HG02642 (cell line): Measurements from ENCODE around the gene RGS2.

Source experiments
- ATAC-seq: cut with Tn5 transposase; IDR thresholded peaks from one replicate; pipeline ENCODE4 v1.9.1; 2021; ENCODE audit warnings: mild to moderate bottlenecking; ENCODE audit not compliant: unreplicated experiment, poor library complexity

RGS2 gene, protein sequence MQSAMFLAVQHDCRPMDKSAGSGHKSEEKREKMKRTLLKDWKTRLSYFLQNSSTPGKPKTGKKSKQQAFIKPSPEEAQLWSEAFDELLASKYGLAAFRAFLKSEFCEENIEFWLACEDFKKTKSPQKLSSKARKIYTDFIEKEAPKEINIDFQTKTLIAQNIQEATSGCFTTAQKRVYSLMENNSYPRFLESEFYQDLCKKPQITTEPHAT

DNA sequence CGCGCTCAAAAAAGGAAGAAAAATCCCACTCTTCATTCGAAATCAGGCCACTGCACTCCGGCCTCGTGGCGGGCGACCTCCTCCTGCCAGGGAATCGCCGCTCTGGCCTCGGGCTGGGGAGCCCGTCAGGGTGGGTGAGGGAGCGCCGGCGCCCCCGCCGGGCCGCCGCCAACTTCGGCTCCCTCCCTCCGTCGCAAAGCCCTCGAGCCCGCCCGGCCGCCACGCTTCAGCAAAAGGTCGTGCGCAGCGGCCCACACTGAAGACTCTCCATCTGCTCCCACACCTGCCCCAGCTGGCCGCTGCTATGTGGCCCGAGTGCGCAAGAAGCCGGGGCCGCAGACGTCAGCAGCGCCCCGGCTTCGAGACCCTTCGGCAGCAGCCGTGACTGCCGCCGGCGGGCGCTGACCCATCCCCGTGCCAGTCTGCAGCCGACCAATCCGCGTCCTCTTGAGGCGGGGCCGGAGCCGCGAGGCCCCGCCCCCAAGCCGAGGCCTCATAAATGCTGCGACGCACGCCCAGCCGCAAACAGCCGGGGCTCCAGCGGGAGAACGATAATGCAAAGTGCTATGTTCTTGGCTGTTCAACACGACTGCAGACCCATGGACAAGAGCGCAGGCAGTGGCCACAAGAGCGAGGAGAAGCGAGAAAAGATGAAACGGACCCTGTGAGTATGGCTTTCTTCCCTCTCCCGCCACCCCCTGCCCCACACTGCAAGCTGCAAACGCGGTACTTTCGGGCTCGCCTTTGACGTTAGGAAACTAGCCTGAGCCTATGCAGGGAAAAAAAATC is at the start of gene RGS2:
Gene RGS2, plus strand, starts transcription at position 522 of the 789 bp plus-strand sequence. Its CDS starts 33 bp downstream, at position 555.
- ATAC-seq: peak; percentile 94

DNA sequence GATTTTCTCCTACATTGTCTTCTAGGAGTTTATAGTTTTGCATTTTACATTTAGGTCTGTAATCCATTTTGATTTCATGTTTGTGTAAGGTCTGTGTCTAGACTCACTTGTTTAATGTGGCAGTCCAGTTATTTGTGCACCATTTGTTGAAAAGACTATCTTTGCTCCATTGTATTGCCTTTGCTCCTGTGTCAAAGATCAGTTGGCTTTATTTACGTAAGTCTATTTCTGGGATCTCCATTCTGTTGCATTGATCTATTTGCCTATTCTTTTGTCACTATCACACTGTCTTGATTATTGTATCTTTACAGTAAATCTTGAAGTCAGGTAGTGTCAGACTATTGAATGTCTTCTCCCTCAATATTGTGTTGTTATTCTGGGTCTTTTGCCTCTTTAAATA is 49.7 kb upstream of the RGS2 start:
- ATAC-seq: no peak

DNA sequence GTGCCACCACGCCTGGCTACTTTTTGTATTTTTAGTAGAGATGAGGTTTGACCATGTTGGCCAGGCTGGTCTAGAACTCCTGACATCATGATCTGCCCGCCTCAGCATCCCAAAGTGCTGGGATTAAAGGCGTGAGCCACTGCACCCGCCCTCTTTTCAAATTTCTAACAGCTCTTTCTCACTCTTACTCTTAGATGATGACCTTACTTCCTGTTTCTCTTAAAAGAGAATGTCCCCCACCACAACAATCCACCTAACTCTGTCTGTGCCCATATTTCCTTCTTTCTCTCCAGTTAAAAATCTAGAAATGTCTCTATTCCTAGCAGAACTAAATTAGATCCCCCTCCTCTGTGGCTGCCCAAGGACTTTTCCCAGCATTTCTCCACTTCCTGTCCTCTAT is 46.6 kb upstream of the RGS2 start:
- no peak for ATAC-seq

DNA sequence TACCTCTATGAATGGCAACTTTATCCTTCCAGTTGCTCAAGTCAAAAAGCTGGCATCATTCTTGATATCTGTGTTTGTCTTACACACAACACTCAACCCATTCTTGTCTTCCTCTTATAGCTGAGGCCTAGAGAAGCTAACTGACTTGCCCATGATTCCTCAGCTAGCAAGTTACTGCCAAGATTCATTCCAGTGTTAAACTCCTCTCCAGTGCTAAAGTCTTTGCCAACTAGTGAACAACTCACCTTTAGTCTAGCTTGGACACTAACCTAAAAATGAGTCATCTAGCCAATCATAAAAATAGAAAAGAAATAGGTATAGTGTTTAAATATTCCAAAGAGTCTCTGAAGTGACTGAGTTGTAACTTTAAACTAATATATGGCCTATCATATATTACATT is 45.6 kb upstream of the RGS2 start:
- ATAC-seq: no peak

DNA sequence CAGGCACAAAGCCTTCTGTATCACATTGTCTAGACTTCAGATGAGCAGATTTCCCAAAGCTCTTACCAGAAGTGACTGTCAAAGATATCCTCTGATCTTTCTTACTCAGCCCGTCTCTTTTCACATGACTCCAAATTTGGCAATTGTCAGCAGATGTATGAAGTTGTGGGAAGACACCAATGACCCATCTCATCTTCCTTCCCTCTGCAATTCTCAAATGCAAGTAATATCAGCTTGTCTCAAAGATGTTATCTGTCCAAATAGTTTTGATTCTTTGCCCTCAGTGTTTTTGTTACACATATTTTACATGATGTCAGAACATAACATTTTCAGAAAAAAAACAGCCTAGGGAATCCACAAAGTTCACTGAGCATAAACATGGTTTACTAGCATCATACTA is 45.1 kb upstream of the RGS2 start:
- no peak for ATAC-seq

DNA sequence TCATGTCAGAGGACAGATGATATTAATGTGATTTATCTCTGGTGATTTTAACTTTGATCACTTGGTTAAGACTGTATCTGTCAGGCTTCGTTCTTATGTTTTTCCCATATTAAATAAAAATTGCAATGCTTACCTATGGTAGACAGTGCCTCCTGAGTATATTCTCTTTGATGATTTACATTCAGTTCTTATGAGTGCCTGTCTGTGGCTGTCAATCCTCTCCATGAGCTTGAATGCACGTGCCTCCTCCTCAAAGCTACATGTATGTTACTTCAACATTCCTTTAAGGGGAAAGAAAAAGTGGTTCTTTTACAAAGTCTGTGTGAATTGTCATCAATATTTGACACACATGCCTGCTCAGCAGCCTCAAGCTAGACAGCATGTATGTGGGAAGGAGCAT is 44.2 kb upstream of the RGS2 start:
- no peak for ATAC-seq

DNA sequence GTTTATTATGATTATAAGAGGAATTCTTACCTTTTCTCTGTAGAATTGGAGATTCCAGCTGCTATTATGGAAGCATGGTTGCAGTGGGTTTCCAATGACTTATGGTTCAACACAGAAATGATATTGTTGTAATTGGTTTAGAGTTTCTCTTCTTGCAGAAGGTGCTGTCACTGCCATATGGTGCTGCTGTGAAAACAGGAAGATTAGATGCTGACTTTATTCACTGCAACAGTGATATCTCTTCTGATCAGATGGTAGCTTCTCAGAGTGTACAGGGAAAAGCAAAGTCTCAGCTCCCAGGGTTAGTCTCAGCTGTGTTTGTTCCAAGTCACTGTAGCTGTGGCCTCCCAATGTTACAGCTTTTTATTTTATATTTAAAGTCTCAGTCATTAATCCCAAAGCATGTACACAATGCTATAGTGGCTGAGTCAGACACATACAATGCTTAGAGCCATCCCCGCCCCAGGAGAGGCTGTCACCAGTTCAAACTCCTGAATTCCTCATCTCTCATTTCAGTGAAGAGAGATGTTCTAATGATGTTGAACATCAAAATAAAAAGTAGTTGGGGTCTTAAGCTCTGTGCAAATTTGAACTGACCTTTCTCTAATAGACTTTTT is 42.7 kb upstream of the RGS2 start:
- ATAC-seq: no peak

DNA sequence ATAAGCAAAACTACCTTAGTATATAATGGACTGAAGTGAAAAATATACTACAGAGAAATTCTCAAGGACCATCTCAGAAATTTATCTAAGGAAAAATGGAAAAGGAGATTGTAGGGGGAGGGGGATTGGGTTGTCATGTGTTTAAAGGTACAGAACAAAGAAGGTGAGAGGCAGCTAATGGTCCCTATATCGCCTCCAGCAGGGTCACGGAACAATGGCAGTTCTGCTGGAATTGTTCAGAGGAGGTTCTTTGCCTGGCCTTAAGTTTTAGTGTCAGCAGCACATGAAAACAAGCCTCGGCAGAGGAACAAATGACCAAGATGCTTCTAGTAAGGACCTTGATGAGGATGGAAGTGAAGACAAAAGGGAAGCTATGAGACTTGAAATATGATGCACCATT is 42.0 kb upstream of the RGS2 start:
- ATAC-seq: no peak

DNA sequence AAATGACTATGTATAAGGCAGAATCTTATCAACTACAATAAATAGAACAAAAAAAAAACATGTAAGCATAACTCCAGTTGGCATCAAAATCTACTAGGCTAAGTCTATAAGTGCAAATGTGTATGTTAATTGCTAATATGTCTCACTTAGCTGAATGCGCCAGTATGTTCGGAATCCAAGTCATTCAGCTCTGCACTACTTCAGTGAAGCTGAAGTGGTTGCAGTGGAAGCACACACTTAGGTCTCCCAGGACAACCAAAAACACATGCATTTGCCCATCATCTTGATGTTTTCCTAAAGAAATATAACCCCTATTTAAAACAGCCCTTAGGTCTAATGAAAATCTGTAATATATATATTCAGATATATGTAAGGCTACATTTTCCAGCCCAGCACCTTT is 41.0 kb upstream of the RGS2 start:
- no peak for ATAC-seq

DNA sequence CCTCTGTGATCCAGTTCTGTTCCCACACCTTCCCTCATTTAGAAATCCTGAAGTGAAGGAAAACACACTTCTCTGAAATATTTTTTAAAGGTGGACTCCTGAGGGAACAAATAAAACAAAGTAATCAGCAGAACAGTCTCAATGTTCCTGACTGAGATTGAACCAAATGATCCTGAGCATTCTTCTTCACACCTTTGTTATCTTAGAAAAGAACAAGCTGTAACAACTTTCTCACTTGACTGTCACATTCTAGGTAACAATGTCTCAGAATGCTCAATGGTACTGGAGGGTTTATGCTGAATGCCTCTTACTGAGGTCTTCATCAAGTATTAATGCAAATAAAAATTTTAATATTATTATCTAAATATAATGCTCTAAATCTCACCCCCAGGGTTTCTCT is 40.4 kb upstream of the RGS2 start:
- no peak for ATAC-seq

DNA sequence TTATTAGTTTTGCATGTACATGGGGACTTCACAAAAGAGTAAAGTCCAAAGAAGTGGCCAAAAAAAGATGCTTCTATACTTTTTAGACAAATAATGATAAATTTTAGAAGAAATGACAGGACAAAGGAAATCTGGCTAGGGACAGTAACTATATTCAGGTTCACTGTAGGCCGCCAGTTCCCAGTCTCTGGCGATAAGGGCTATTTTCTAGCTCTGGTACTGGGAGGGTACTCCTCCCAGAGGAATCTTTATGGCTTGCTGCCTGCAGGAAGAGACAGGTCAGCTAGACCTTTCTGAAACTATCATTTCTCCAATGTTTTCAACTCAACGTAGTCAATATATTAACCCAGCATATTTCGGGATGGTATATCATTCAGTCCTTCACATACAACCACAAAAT is 37.5 kb upstream of the RGS2 start:
- no peak for ATAC-seq

DNA sequence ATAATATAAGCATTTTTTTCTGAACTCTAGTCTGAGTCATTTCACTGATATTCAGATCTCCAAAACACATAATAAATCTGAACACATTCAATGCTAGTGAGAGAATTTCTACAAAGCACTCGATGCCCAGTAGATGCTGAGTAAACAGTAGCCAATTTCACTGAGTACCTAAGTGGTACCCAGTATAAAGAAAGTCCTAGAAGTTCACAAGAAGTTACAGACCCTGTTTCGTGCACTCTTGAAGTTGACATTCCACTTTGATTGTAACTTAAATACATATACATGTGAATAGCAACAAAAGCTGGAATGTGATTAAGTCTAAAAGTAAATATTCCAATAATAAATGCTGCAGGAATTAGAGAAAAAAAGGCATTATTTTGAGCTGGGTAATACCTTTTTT is 33.2 kb upstream of the RGS2 start:
- ATAC-seq: no peak

DNA sequence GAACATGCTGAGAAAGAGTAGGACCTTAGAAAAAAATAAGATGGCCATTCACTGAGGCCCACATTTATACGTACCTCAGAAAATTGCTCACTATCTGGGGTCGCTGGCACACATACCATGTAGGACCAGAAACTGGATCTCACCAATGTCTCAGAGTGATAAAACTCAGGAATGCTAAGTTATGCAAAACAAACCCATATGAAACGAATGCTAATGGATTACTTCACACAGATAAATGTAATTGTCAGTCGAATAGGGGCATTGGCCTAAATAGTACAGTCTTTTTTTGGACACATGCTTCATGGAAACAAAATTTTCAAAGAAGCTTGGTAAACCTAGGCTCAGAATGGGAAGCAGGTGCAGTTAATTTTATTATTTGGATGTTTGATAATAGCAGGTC is 32.6 kb upstream of the RGS2 start:
- no peak for ATAC-seq

DNA sequence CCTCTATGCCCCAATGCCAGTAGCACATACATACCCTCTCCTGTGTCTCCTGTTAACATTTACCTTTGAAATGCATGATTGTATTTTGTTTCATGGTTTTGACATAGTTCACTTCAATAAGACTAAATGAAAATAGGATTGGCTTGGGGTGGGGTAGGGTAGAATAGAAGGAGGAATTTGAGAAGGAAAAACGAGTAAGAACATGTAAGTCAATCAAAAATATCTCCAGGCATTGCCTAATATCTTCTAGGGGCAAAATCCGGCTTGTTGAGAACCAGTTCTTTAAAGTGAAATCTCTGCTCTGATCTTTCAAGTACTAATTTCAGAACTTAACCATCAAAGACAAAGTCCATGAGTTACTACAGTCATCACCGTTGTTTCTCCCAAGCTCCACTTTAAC is 31.8 kb upstream of the RGS2 start:
- ATAC-seq: no peak

DNA sequence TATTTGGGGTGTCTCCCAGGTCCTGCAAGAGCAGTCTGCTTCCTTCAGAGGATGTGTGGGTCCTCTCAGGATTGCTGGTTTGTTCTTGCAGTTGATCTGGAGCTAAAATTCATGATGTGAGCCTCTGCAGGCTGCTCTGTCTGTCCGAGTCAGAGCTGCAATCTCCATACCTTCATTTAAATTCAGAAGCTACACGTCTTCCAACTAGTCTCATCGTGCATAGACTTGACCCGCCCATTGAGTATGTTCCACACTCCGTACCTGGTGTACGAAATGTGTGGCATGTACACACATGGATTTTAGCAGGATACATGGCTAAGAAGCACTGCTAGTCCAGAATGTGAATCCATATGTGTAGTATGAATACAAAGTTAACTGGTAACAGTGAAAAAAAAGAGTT is 25.0 kb upstream of the RGS2 start:
- no peak for ATAC-seq

DNA sequence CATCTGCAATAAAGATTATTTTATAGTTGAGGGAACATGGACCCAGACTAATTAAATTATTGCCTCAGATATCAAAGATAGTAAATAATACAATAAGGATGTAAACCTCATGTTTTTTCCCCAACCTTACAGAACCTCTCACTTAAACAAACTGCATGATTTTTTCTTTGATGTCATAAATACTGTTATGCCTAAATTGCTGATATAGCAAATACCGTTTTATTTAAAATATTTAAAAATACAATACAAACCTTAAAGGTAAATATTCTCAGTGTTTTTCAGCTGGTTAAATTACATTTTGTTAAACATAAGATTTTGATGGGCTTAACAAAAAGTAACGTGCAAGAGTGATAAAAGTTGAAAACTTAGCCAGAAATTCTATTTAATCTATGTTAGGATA is 24.4 kb upstream of the RGS2 start:
- ATAC-seq: no peak

DNA sequence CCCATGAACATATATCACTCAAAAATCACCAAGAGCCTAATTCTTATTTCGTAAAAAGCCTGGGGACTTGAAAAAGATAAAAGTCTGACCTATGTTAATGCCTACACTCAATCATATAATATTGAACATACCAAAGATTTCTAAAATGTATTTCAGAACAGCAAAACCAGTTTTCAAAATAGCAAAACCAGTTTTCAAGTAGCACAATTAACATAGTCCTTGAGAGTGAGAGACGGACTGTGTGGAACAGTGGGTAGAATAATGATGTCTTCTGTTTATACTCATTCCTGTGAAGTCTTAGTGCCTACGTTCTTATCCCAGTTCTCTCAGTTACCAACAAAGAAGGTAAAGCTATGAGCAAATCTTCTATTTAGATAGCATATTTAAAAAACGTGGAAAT is 22.3 kb upstream of the RGS2 start:
- no peak for ATAC-seq

DNA sequence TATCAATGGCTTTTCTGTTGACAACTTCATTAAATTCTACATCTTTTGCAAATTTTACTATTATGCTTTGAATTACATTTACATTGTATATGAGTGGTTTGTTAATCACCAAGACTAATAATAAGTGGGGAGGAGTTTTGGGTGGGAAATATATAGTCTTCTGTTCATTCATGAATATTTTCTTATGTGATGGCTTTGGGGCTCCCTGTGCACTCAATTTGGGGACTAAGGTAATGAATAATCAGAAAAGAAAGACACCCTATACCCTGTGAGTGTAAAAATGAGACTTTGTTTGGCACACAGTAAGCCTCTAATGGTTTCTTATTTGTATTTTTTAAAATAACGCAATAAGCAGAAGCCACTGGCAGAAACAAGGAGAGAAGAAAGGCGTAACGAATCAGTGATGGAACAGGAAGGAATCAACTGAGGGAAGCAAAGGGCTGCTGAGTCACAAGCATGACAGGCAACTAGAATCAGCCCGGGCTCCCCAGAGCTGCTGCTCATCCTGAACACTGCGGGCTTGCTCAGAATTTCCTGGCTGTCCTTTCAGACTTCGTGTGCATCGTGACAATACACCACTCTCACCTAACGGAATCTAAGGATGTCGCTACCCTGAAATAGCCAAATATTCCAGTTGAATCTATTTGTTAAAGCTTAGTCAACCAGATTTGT is 20.8 kb upstream of the RGS2 start:
- ATAC-seq: no peak

DNA sequence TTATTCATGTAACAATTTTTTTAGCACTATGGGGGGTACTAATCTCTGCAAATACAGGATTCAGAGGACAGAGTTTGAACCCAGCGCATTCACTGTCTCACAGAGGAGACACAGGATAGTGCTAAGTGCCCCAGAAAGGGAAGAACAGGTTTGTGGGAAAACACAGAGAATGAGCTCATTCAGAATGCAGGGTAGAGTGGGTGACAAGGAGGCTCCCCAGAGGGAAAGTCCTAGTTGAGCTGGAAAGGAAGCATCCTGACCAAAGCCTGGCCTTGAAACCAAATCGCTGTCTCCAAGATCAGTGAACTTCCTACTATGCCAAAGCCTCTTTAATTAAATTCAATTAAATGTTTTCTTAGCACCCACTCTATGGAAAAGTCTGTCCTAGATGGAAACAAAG is 19.0 kb upstream of the RGS2 start:
- no peak for ATAC-seq

DNA sequence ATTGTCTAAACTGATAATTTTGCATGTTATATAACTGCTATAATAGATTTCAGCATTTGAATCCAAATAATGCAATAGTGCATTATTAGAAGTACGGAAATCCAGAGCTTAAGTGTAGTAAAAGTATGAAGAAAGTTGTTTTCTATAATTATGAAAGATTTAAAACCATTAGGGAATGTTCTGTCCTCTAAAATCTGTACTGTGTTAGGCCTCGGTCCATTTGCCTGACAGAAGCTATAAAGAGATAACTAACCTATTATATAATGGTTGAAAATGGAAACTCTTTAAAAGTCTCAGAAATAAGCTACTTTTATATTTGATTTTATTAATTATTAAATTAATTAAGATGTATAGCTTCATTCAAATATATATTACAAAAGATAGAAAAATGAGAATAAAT is 16.2 kb upstream of the RGS2 start:
- no peak for ATAC-seq
